ENCODE data around the gene SLC17A9. TPM values are rescaled to one million over a fixed set of nuclear protein-coding genes. Genes with fewer than 3 reads are reported as not detected.

Gene SLC17A9
- total and polyA plus RNA-seq, 2 of the 8 experiments (the other 6 are each of a cell fraction or from before 2014, with no cell fraction given): 23.5 to 35.2 TPM

DNA sequence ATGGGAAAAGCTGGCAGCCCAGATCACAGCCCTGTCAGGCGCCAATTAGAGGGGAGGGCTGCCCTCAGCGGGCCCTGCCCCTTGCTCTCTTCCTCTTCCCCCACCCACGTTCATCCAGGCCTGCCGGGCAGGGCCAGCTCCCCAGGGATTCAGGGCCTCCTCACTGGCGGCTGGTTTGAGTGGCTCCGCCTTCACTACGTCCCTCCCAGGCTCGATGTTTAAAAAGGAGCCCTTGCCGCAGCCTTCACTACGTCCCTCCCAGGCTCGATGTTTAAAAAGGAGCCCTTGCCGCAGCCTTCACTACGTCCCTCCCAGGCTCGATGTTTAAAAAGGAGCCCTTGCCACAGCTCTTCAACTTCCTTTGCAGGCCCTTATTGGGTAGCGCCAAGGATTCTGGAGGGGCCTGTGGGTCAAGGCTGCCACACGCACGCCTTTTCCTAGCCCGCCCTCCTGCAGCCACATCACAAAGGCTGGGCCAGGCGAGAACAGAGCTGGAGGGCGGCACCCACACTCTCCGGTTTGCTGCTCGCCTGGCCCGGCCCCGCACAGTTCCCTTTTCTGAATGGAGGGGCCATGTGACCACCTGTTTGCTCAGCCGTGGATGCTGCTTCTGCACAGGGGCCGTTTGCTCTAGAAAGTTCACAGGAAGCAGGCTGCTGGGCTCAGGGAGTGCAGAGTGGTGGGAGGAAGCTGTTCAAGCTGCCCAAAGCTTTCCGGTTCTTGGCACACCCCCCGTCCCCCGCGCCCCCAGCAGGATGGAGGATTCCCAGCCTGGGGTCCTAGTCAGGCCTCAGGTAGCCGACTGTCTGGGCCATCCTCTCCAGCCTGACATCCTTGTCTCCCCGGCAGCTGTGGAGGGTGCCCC lies 1.6 kb downstream of the SLC17A9 start:
- Histone ChIP-seq H3K79me1 (ENCODE audit: low read depth, low read length) (peaks cover 4% of the 10 kb centered on the region; the same call in 1 of the 2 replicates), H3K4me3 (ENCODE audit: extremely low read depth in 1 of 4, insufficient read depth in 2 of 4, low read depth in 3 of 4, low read length in 4 of 4) (peak overlapping the region; percentile 1 to 61 (median 40); a peak in 6 of 8 replicates), H2BK120ac (replicated peaks; ENCODE audit: low read depth, low read length) (no peak overlapping the region), H2BK20ac (ENCODE audit: low read length) (no peak overlapping the region), H3K23ac (ENCODE audit: insufficient read length) (no peak overlapping the region), H3K27ac (ENCODE audit: low read depth, low read length) (no peak overlapping the region), H3K4me2 (ENCODE audit: insufficient read depth in 1 of 2, low read depth in 2 of 2, low read length in 2 of 2) (peak overlapping the region; percentile 71 to 94), H3K27me3 (replicated peaks in 1 of 4; ENCODE audit: control insufficient read depth in 3 of 4, extremely low read depth in 1 of 4, insufficient read depth in 3 of 4, low read length in 3 of 4) (no peaks in the 10 kb centered on the region), H2BK15ac (ENCODE audit: low read length) (no peak overlapping the region; the same call in 1 of the 2 replicates), H4K5ac (ENCODE audit: insufficient read length, low read depth, low read length) (peak overlapping the region; percentile 27), H4K91ac (replicated peaks; ENCODE audit: insufficient read length, low read length) (peak overlapping the region; percentile 3), H3K79me2 (ENCODE audit: control insufficient read depth in 1 of 2, insufficient read depth in 2 of 2, low read length in 2 of 2) (peaks cover 0 to 15% of the 10 kb centered on the region in 2 experiments; a peak in 1 of 4 replicates), H2AK5ac (ENCODE audit: low read depth, low read length) (no peak overlapping the region; the same call in 1 of the 2 replicates), H3K14ac (ENCODE audit: insufficient read length) (no peak overlapping the region), H3K23me2 (ENCODE audit: low read depth, low read length) (peaks cover 11% of the 10 kb centered on the region; the same call in 1 of the 2 replicates), H3K9ac (replicated peaks in 1 of 4; ENCODE audit: extremely low read depth in 1 of 4, low read depth in 3 of 4, low read length in 3 of 4) (no peak overlapping the region; a peak in 2 of 7 replicates), H3K4ac (replicated peaks; ENCODE audit: insufficient read length, low read depth, low read length) (no peak overlapping the region), H3K56ac (replicated peaks; ENCODE audit: insufficient read length, low read depth, low read length) (no peak overlapping the region), H3K4me1 (replicated peaks in 1 of 4; ENCODE audit: control insufficient read depth in 3 of 4, insufficient read depth in 4 of 4, low read length in 3 of 4) (peaks cover 2 to 23% (median 17%) of the 10 kb centered on the region in 4 experiments), H3K36me3 (ENCODE audit: control insufficient read depth in 2 of 4, insufficient read depth in 4 of 4, low read length in 3 of 4) (peaks cover 3 to 13% (median 6%) of the 10 kb centered on the region in 4 experiments; a peak in 6 of 8 replicates), H2BK12ac (ENCODE audit: low read depth, low read length) (0 out of 2 replicates have a peak overlapping the region, but pooled peaks have one; percentile 87), H2BK5ac (ENCODE audit: low read depth, low read length) (peak overlapping the region; percentile 78; the same call in 1 of the 2 replicates), H4K20me1 (replicated peaks in 1 of 2; ENCODE audit: control insufficient read depth in 1 of 2, insufficient read depth in 2 of 2, low read length in 2 of 2) (peaks cover 4 to 15% of the 10 kb centered on the region in 2 experiments), H2AFZ (ENCODE audit: low read length) (no peak overlapping the region; the same call in 1 of the 2 replicates), H3K9me3 (ENCODE audit: insufficient read depth in 2 of 2, low read depth in 1 of 2, low read length in 1 of 2) (no peaks in the 10 kb centered on the region), H4K8ac (ENCODE audit: extremely low read depth, insufficient read depth, low read length) (peak overlapping the region; percentile 30), H3K18ac (ENCODE audit: extremely low read depth, low read length) (peak overlapping the region; percentile 87)
- FAIRE-seq (no peak), DNase-seq (ENCODE audit: low read depth in 1 of 2, low spot score in 2 of 2) (peak in 1 of 2 experiments; percentile 67)
- POLR2A ChIA-PET (ENCODE audit: partially characterized antibody): interaction anchor here (0.8 to 3.4 kb wide), 18 partner anchors 8 to 76 kb away, joined by 3 to 29 read pairs (median 5); partner anchors contain the start of gene GID8
- CTCF ChIA-PET (ENCODE audit: partially characterized antibody): interaction anchor here (0.6 to 2.9 kb wide), 22 partner anchors 8 to 269 kb away, joined by 3 to 15 read pairs (median 4); partner anchors contain the start of gene BHLHE23
- 15% methylated on average over 32 of the region's 32 CpGs; no CpG with 5 or more reads in 1 of the 2 experiments for WGBS, 2 experiments (ENCODE audit: extremely low coverage in 1 of 2, insufficient coverage in 1 of 2, insufficient read length in 1 of 2, insufficient replicate concordance in 2 of 2, low coverage in 1 of 2, low lambda C conversion rate in 2 of 2, missing lambda C conversion rate in 1 of 2)
- TF ChIP-seq MAFK (IDR thresholded peaks at IDR 0.05; ENCODE audit: low read depth, low read length): no peak
- TF ChIP-seq CEBPB (IDR thresholded peaks at IDR 0.05; ENCODE audit: low read depth, low read length): no peak
- no peak for TF ChIP-seq NANOG (IDR thresholded peaks at IDR 0.05; ENCODE audit: insufficient read depth, low read depth, low read length, poor library complexity, severe bottlenecking)
- TF ChIP-seq SIN3A (conservative IDR thresholded peaks at IDR 0.05 in 1 of 2, IDR thresholded peaks at IDR 0.05 in 1 of 2; ENCODE audit: low read depth in 1 of 2, low read length in 2 of 2): 0 out of 4 replicates have a peak, but pooled peaks of 1 of the 2 experiments have one; percentile 20
- TF ChIP-seq POLR2A (IDR thresholded peaks at IDR 0.05; ENCODE audit: control extremely low read depth in 1 of 2, low read depth in 2 of 2, low read length in 2 of 2): no peak
- no peak for TF ChIP-seq SUZ12 (IDR thresholded peaks at IDR 0.05; ENCODE audit: low read length)
- no peak for TF ChIP-seq KDM1A (IDR thresholded peaks at IDR 0.05; ENCODE audit: borderline replicate concordance, low read length)
- TF ChIP-seq PHF8 (conservative IDR thresholded peaks at IDR 0.05; ENCODE audit: low read depth, low read length): no peak
- TF ChIP-seq POU5F1 (IDR thresholded peaks at IDR 0.05; ENCODE audit: low read depth, low read length): no peak
- peak; percentile 15 for TF ChIP-seq ASH2L (IDR thresholded peaks at IDR 0.05; ENCODE audit: low read length)

All from H1 (cell line).